Measurements from ENCODE around the gene VPS36. TPM values are rescaled to one million over a fixed set of nuclear protein-coding genes. Genes with fewer than 3 reads are reported as not detected.
"Not testable (repeated sequence)": the region's sequence is repeated elsewhere in the genome, so short reads cannot be mapped to it uniquely, and the experiment has no call there.

The VPS36 gene
- total and polyA plus RNA-seq, 11 donors, result 15.0 to 38.5 (median 30.9) TPM

DNA sequence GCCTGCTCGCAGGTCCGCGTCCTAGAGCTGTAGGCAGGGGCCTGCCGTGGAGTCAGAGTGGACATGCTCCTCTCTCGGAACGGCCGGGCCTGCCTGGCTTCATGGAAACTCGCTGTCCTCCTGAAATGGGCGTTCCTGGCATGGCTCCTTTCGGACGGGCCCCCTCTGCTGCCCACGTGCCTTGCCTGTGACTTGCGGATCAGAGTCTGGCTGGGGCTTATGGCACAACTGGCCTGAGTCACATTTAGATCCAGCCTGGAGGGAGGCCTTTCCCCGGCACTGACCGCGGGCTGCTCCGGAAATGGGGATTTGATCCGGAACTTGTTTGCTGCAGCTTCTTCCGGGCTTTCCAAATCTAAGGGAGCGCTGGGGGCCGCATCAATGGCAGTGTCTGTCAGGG lies 72.5 kb downstream of the VPS36 start:
- Histone ChIP-seq H3K4me1 (peaks cover 0 to 3% (median 0%) of the 10 kb centered on the region in 12 donors), H3K4me3 (no peak overlapping the region), H3K27ac (no peak overlapping the region), H3K36me3 (peaks cover 0 to 41% (median 14%) of the 10 kb centered on the region in 9 donors), H3K9me3 (no peaks in the 10 kb centered on the region), H3K27me3 (no peaks in the 10 kb centered on the region)
- intact Hi-C loops (cut with DNase I), result no loop called here
- 92 to 97% (median 96%) methylated on average over 16 to 21 of the region's 21 CpGs for WGBS, 4 donors
- ATAC-seq (no peak), DNase-seq (no peak)
- TF ChIP-seq, protein P1, sequence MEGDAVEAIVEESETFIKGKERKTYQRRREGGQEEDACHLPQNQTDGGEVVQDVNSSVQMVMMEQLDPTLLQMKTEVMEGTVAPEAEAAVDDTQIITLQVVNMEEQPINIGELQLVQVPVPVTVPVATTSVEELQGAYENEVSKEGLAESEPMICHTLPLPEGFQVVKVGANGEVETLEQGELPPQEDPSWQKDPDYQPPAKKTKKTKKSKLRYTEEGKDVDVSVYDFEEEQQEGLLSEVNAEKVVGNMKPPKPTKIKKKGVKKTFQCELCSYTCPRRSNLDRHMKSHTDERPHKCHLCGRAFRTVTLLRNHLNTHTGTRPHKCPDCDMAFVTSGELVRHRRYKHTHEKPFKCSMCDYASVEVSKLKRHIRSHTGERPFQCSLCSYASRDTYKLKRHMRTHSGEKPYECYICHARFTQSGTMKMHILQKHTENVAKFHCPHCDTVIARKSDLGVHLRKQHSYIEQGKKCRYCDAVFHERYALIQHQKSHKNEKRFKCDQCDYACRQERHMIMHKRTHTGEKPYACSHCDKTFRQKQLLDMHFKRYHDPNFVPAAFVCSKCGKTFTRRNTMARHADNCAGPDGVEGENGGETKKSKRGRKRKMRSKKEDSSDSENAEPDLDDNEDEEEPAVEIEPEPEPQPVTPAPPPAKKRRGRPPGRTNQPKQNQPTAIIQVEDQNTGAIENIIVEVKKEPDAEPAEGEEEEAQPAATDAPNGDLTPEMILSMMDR (IDR thresholded peaks at IDR 0.05), result no peak
- no peak for TF ChIP-seq POLR2A (IDR thresholded peaks at IDR 0.05)

GRCh38 chr13:52374873-52375411 lies 75.5 kb downstream of the VPS36 start:
- peaks cover 0 to 28% (median 14%) of the 10 kb centered on the region in 9 donors for H3K36me3 ChIP-seq
- H3K27me3 ChIP-seq, result no peaks in the 10 kb centered on the region
- TF ChIP-seq, protein P1 (IDR thresholded peaks at IDR 0.05), result no peak
- no peak for TF ChIP-seq POLR2A (IDR thresholded peaks at IDR 0.05)
- intact Hi-C loops (cut with DNase I), result no loop called here
- no peak overlapping the region for H3K27ac ChIP-seq
- no peak for DNase-seq
- H3K4me3 ChIP-seq, result no peak overlapping the region
- H3K4me1 ChIP-seq, result peaks cover 0 to 19% (median 0%) of the 10 kb centered on the region in 12 donors
- WGBS, 4 donors, result 36 to 55% (median 44%) methylated on average over 1 of the region's 1 CpG
- no peak for ATAC-seq
- no peaks in the 10 kb centered on the region for H3K9me3 ChIP-seq

DNA sequence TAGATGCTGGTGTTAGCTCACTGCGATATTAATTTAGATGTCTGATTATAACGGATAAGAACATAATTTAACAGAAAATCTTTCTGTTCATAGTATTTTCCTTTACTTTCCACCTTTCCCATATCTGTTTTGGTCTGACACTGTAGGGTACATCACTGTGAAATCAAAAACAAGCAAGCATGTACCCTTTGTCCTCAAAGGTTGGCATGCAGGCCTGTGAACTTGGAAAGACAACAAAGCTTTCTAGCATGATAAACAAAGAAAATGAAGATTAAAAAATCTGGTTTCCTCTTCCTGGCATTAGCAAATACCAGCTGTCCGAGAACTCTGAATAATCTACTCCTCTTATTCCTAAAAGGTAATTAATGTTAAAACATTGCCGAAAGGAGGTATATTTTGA lies 76.0 kb downstream of the VPS36 start:
- intact Hi-C loops (cut with DNase I), result no loop called here
- H3K4me3 ChIP-seq, result no peak overlapping the region
- TF ChIP-seq, protein P1 (IDR thresholded peaks at IDR 0.05), result no peak
- no peak for TF ChIP-seq POLR2A (IDR thresholded peaks at IDR 0.05)
- no peak for ATAC-seq
- H3K9me3 ChIP-seq, result no peaks in the 10 kb centered on the region
- WGBS, 4 donors, result 90 to 94% (median 92%) methylated on average over 4 of the region's 4 CpGs
- H3K27ac ChIP-seq, result no peak overlapping the region
- peaks cover 0 to 19% (median 0%) of the 10 kb centered on the region in 12 donors for H3K4me1 ChIP-seq
- no peak for DNase-seq
- no peaks in the 10 kb centered on the region for H3K27me3 ChIP-seq
- H3K36me3 ChIP-seq, result peaks cover 0 to 28% (median 13%) of the 10 kb centered on the region in 9 donors

- Histone ChIP-seq H3K36me3 (peaks cover 0 to 22% (median 8%) of the 10 kb centered on the region in 9 donors), H3K4me1 (peaks cover 0 to 19% (median 0%) of the 10 kb centered on the region in 12 donors)
- WGBS, 4 donors, result 98 to 100% (median 99%) methylated on average over 1 of the region's 1 CpG
- ATAC-seq; DNase-seq; H3K4me3 ChIP-seq; intact Hi-C loops (cut with DNase I); H3K27me3 ChIP-seq; H3K9me3 ChIP-seq; H3K27ac ChIP-seq: not testable (repeated sequence)
These were observed 77.2 kb downstream of the VPS36 start for GRCh38 chr13:52373277-52373676.
